Suprapubic skin (tissue), 3 donors: ENCODE results near the gene RNF144B.

Experiments used
- POLR2A ChIP-seq, 2 donors: fragments of 450-650 bp; IDR thresholded peaks; one replicate each; pipeline ENCODE4 v1.6.1; 2017; ENCODE audit warnings: antibody characterized with exemption in 2 of 2, mild to moderate bottlenecking in 2 of 2, moderate library complexity in 2 of 2
- TF ChIP-seq, protein P1 (sequence below), 2 donors: fragments of 200-600 bp in 1 of 2; fragments of 450-650 bp in 1 of 2; sonication (generic) in 1 of 2; IDR thresholded peaks; one replicate each; pipeline ENCODE4 v1.5.1; 2016 to 2019; ENCODE audit warnings: antibody characterized with exemption in 2 of 2, mild to moderate bottlenecking in 1 of 2, moderate library complexity in 1 of 2

DNA sequence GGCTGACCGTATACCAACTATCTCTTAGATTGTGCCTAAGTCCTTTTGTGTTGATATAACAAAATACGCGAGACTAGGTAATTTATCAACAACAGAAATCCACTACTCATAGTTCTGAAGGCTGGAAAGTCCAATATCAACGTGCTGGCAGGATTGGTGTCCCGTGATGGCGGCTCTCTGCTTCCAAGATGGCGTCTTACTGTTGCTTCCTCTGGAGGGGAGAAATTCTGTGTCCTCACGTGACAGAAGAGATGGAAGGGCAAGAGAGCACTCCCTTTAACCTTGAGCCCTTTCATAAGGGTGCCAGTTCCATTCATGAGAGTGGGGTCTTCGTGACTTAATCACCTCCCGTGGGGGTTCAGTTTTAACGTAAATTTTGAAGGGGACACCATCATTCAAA, 28.1 kb downstream of the RNF144B start:
- no peak for TF ChIP-seq POLR2A (IDR thresholded peaks at IDR 0.05)
- TF ChIP-seq, protein P1, sequence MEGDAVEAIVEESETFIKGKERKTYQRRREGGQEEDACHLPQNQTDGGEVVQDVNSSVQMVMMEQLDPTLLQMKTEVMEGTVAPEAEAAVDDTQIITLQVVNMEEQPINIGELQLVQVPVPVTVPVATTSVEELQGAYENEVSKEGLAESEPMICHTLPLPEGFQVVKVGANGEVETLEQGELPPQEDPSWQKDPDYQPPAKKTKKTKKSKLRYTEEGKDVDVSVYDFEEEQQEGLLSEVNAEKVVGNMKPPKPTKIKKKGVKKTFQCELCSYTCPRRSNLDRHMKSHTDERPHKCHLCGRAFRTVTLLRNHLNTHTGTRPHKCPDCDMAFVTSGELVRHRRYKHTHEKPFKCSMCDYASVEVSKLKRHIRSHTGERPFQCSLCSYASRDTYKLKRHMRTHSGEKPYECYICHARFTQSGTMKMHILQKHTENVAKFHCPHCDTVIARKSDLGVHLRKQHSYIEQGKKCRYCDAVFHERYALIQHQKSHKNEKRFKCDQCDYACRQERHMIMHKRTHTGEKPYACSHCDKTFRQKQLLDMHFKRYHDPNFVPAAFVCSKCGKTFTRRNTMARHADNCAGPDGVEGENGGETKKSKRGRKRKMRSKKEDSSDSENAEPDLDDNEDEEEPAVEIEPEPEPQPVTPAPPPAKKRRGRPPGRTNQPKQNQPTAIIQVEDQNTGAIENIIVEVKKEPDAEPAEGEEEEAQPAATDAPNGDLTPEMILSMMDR (IDR thresholded peaks at IDR 0.05), result no peak
